Naive thymus-derived CD8-positive, alpha-beta T cell (primary cell): ENCODE results near the gene SPINK6. TPM values are rescaled to one million over a fixed set of nuclear protein-coding genes. Genes with fewer than 3 reads are reported as not detected.

Source experiments
- ATAC-seq, 2 donors: fragments of 150-1000 bp; cut with Tn5 transposase in 1 of 2; sonication (Bioruptor Pico), chemical (Tn5 transposase) in 1 of 2; 1 replicate in 1 of 2; 2 replicates in 1 of 2; pipeline ENCODE4 v1.10.0; 2021; ENCODE audit warnings: mild to moderate bottlenecking in 2 of 2, moderate library complexity in 2 of 2
- POLR2A ChIA-PET: fragments of 350-600 bp; sonication (Branson Sonifier 250); formaldehyde crosslinking; loops from one replicate; lab custom pipeline; 2021; ENCODE audit warnings: antibody characterized with exemption; lab: Charles Lee
- DNase-seq, 10 donors: peaks; one replicate each; pipeline versions ENCODE4 v3.0.0 to v3.0.0-alpha.2; 2020 to 2022
- H3K27ac Mint-ChIP-seq, 10 donors: one replicate each; pipeline ENCODE4 v1.8.0; 2020 to 2022; ENCODE audit warnings: mild to moderate bottlenecking in 10 of 10, mixed read lengths in 10 of 10, moderate library complexity in 4 of 10, inconsistent platforms in 1 of 10
- H3K27me3 Mint-ChIP-seq, 5 donors: one replicate each; pipeline ENCODE4 v1.8.0; 2021 to 2022; ENCODE audit warnings: mixed read lengths in 5 of 5
- H3K36me3 Mint-ChIP-seq, 3 donors: one replicate each; pipeline ENCODE4 v1.8.0; 2020 to 2022; ENCODE audit warnings: mixed read lengths in 3 of 3, mild to moderate bottlenecking in 2 of 3, inconsistent platforms in 1 of 3
- H3K4me1 Mint-ChIP-seq, 4 donors: one replicate each; pipeline ENCODE4 v1.8.0; 2021 to 2022; ENCODE audit warnings: mixed read lengths in 4 of 4
- H3K4me3 Mint-ChIP-seq, 10 donors: one replicate each; pipeline ENCODE4 v1.8.0; 2020 to 2022; ENCODE audit warnings: mild to moderate bottlenecking in 10 of 10, mixed read lengths in 10 of 10, moderate library complexity in 6 of 10, inconsistent platforms in 1 of 10
- H3K9me3 Mint-ChIP-seq, 9 donors: one replicate each; pipeline ENCODE4 v1.8.0; 2020 to 2022; ENCODE audit warnings: mixed read lengths in 9 of 9, mild to moderate bottlenecking in 3 of 9, inconsistent platforms in 1 of 9, moderate library complexity in 1 of 9
- polyA plus RNA-seq, 3 donors: library from polyadenylated mRNA; unstranded; fragments of 300-500 nt; fragmentation: Illumina TruSeq; gene quantifications; one replicate each; pipeline ENCODE4 v1.2.3, GENCODE V29; 2021
- total RNA-seq, 8 experiments: library from RNA in 2 of 8; stranded (reverse) in 2 of 8; gene quantifications; one replicate each; pipeline ENCODE4 v1.2.3 and lab custom pipeline; 2021 to 2026

The SPINK6 gene, protein sequence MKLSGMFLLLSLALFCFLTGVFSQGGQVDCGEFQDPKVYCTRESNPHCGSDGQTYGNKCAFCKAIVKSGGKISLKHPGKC
- total RNA-seq = not detected
- not detected for polyA plus RNA-seq
- total RNA-seq (lab: John Stamatoyannopoulos, UW) = 0 reads per million in 6 experiments

- H3K9me3 Mint-ChIP-seq = peaks cover 0 to 2% (median 0%) of the 10 kb centered on the region in 9 donors
- DNase-seq = no peak
- no peak for ATAC-seq
- no peaks in the 10 kb centered on the region for H3K4me1 Mint-ChIP-seq
- no peak within 1 kb of the TSS for H3K27ac Mint-ChIP-seq
- H3K36me3 Mint-ChIP-seq = no peaks in the 10 kb centered on the region
- POLR2A ChIA-PET = no interaction called here
- no peak within 1 kb of the TSS for H3K4me3 Mint-ChIP-seq
- peaks cover 2 to 16% (median 11%) of the 10 kb centered on the region in 5 donors for H3K27me3 Mint-ChIP-seq
These were observed at the start of gene SPINK6 for GRCh38 chr5:148202531-148203203. TSS of gene SPINK6 (plus strand) at chr5:148203042. CDS start at chr5:148203097, 55 bp downstream.

- DNase-seq (no peak), ATAC-seq (no peak)
- POLR2A ChIA-PET = no interaction called here
- H3K36me3 Mint-ChIP-seq = no peaks in the 10 kb centered on the region
- H3K9me3 Mint-ChIP-seq = peaks cover 0 to 16% (median 2%) of the 10 kb centered on the region in 9 donors
- no peak overlapping the region for H3K27ac Mint-ChIP-seq
- peaks cover 0 to 14% (median 0%) of the 10 kb centered on the region in 5 donors for H3K27me3 Mint-ChIP-seq
- no peak overlapping the region for H3K4me3 Mint-ChIP-seq
- no peaks in the 10 kb centered on the region for H3K4me1 Mint-ChIP-seq
These were observed 46.2 kb upstream of the SPINK6 start for GRCh38 chr5:148156609-148157008.

DNA sequence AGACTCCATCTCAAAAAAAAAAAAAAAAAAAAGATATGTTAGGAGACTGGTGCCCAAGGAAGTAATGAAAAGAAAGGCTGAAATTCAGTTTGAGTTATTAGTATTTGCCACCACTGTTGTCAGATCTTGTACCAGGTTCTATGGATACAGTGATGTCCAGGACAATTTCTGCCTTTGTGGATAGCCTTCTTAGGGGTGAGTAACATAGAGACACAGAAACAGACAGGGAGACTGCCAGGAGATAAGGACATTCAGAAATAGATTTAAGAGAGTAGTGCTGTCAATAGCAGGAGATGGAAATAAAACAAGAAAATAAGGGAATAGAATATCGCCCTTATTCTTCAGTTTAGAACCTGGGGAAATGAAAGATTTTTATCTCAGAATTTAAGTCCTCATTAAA is 40.8 kb upstream of the SPINK6 start:
- H3K27ac Mint-ChIP-seq = no peak overlapping the region

GRCh38 chr5:148163345-148163744 is 39.5 kb upstream of the SPINK6 start:
- Mint-ChIP-seq H3K27me3 (peaks cover 0 to 8% (median 2%) of the 10 kb centered on the region in 5 donors), H3K36me3 (no peaks in the 10 kb centered on the region), H3K4me1 (no peaks in the 10 kb centered on the region), H3K9me3 (no peaks in the 10 kb centered on the region), H3K4me3 (no peak overlapping the region), H3K27ac (no peak overlapping the region)
- no peak for DNase-seq
- POLR2A ChIA-PET = no interaction called here
- no peak for ATAC-seq

More for the DNA sequence above, 40.8 kb upstream of the SPINK6 start:
- ATAC-seq (no peak), DNase-seq (no peak)
- POLR2A ChIA-PET = no interaction called here
- H3K36me3 Mint-ChIP-seq = no peaks in the 10 kb centered on the region
- H3K4me3 Mint-ChIP-seq = no peak overlapping the region
- no peaks in the 10 kb centered on the region for H3K9me3 Mint-ChIP-seq
- H3K27me3 Mint-ChIP-seq = peaks cover 0 to 6% (median 0%) of the 10 kb centered on the region in 5 donors
- H3K4me1 Mint-ChIP-seq = no peaks in the 10 kb centered on the region

- Mint-ChIP-seq H3K36me3 (no peaks in the 10 kb centered on the region), H3K9me3 (no peaks in the 10 kb centered on the region), H3K27me3 (peaks cover 0 to 9% (median 3%) of the 10 kb centered on the region in 5 donors), H3K27ac (no peak overlapping the region), H3K4me3 (no peak overlapping the region), H3K4me1 (no peaks in the 10 kb centered on the region)
- DNase-seq (no peak), ATAC-seq (no peak)
- POLR2A ChIA-PET = no interaction called here
These were observed 36.1 kb upstream of the SPINK6 start for GRCh38 chr5:148166550-148167283.

DNA sequence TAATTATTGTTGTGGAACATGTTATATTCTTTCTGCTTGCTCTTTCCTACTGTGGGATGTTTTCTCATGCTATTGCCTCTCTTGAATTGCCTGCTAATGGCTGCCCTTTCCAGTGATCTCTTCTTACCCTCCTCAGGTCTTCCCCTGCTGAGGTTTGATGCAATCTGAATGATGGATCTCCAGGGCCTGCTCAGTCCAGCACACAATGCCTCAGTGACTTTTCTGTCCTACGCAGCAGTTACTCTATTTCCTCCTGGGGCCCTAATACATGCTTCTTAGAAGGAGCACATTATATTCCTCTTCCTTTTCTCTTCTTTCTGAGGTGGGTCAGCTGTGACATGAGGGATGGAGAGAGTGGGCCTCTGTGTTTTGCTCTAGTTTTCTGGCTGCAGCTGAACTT is 34.6 kb upstream of the SPINK6 start, which contains the start of gene SPINK14:
TSS of gene SPINK14 (plus strand) at position 301 of the 400 bp plus-strand sequence. CDS start 1,187 bp downstream, outside the sequence.
- Mint-ChIP-seq H3K27me3 (peaks cover 0 to 15% (median 6%) of the 10 kb centered on the region in 5 donors), H3K4me1 (no peaks in the 10 kb centered on the region), H3K9me3 (no peaks in the 10 kb centered on the region), H3K27ac (no peak within 1 kb of the TSS), H3K36me3 (no peaks in the 10 kb centered on the region), H3K4me3 (no peak within 1 kb of the TSS)
- POLR2A ChIA-PET = no interaction called here
- no peak for DNase-seq
- no peak for ATAC-seq

- POLR2A ChIA-PET = no interaction called here
- ATAC-seq (no peak), DNase-seq (no peak)
- no peaks in the 10 kb centered on the region for H3K36me3 Mint-ChIP-seq
- H3K27ac Mint-ChIP-seq = peak overlapping the region in 1 of 10 donors; percentile 42
- no peaks in the 10 kb centered on the region for H3K4me1 Mint-ChIP-seq
- H3K4me3 Mint-ChIP-seq = no peak overlapping the region
- no peaks in the 10 kb centered on the region for H3K9me3 Mint-ChIP-seq
- H3K27me3 Mint-ChIP-seq = peaks cover 4 to 15% (median 9%) of the 10 kb centered on the region in 5 donors
These were observed 30.5 kb upstream of the SPINK6 start for GRCh38 chr5:148172377-148172776.

DNA sequence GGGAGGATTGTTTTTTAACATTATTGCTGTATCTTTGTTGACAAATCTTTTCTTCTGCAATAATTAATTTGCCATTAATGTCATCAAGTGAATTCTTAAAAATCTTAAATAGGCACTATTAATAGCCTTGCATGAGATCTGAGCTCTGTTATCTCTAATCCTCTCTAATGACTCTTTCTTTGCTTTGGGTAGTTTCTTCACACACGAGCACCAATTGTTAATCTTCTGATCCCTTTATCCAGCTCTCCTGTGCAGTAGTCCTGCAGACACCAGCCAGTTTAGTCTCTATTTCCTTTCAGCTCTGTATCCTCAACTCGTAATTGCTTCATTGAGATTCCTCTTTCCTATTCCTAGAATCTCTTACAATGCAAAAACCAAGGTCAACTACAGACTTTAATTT is 26.4 kb upstream of the SPINK6 start:
- peaks cover 5 to 15% (median 10%) of the 10 kb centered on the region in 5 donors for H3K27me3 Mint-ChIP-seq
- ATAC-seq = no peak
- H3K9me3 Mint-ChIP-seq = no peaks in the 10 kb centered on the region
- no peak for DNase-seq
- H3K27ac Mint-ChIP-seq = no peak overlapping the region
- no peaks in the 10 kb centered on the region for H3K36me3 Mint-ChIP-seq
- no peak overlapping the region for H3K4me3 Mint-ChIP-seq
- no peaks in the 10 kb centered on the region for H3K4me1 Mint-ChIP-seq
- POLR2A ChIA-PET = no interaction called here

- Mint-ChIP-seq H3K36me3 (no peaks in the 10 kb centered on the region), H3K9me3 (no peaks in the 10 kb centered on the region), H3K27ac (no peak overlapping the region), H3K4me1 (no peaks in the 10 kb centered on the region), H3K4me3 (no peak overlapping the region), H3K27me3 (peaks cover 5 to 15% (median 10%) of the 10 kb centered on the region in 5 donors)
- POLR2A ChIA-PET = no interaction called here
- no peak for DNase-seq
- ATAC-seq = no peak
These were observed 25.6 kb upstream of the SPINK6 start for GRCh38 chr5:148177207-148177606.

GRCh38 chr5:148179234-148179824 is 23.5 kb upstream of the SPINK6 start:
- Mint-ChIP-seq H3K36me3 (no peaks in the 10 kb centered on the region), H3K27ac (no peak overlapping the region), H3K27me3 (peaks cover 4 to 16% (median 11%) of the 10 kb centered on the region in 5 donors), H3K4me1 (no peaks in the 10 kb centered on the region), H3K9me3 (no peaks in the 10 kb centered on the region), H3K4me3 (no peak overlapping the region)
- peak in 5 of 10 donors; percentile 12 to 51 (median 35) for DNase-seq
- ATAC-seq = peak; percentile 42 to 47
- POLR2A ChIA-PET = no interaction called here

- DNase-seq (no peak), ATAC-seq (no peak)
- POLR2A ChIA-PET = no interaction called here
- Mint-ChIP-seq H3K4me3 (no peak overlapping the region), H3K27ac (no peak overlapping the region), H3K36me3 (no peaks in the 10 kb centered on the region), H3K9me3 (no peaks in the 10 kb centered on the region), H3K27me3 (peaks cover 4 to 19% (median 11%) of the 10 kb centered on the region in 5 donors), H3K4me1 (no peaks in the 10 kb centered on the region)
These were observed 16.4 kb upstream of the SPINK6 start for GRCh38 chr5:148186248-148187003.

GRCh38 chr5:148191010-148191409 is 11.8 kb upstream of the SPINK6 start:
- no peak for DNase-seq
- Mint-ChIP-seq H3K9me3 (no peaks in the 10 kb centered on the region), H3K4me1 (no peaks in the 10 kb centered on the region), H3K36me3 (no peaks in the 10 kb centered on the region), H3K27me3 (peaks cover 3 to 8% (median 7%) of the 10 kb centered on the region in 5 donors), H3K27ac (no peak overlapping the region), H3K4me3 (no peak overlapping the region)
- ATAC-seq = no peak
- POLR2A ChIA-PET = no interaction called here
